HEK293T (cell line): ENCODE data around the gene EPHB6.

Source experiments
- CTCF ChIA-PET: fragments of 350-600 bp; formaldehyde crosslinking; extraction: SDS; loops from one replicate; lab custom pipeline; 2021; ENCODE audit warnings: antibody characterized with exemption, inconsistent platforms; lab: Yijun Ruan, JAX
- POLR2A ChIA-PET: fragments of 350-600 bp; formaldehyde crosslinking; extraction: SDS; loops from one replicate; lab custom pipeline; 2020; ENCODE audit warnings: antibody characterized with exemption, inconsistent platforms; lab: Yijun Ruan, JAX
- DNase-seq: peaks from one replicate; pipeline ENCODE4 v3.0.0; 2012; ENCODE audit warnings: mixed read lengths; ENCODE audit errors: extremely low spot score
- ARNT ChIP-seq: fragments of 450-650 bp; IDR thresholded peaks from 2 replicates; pipeline ENCODE4 v1.6.1; 2017; ENCODE audit warnings: mild to moderate bottlenecking
- BHLHE40 ChIP-seq: fragments of 450-650 bp; IDR thresholded peaks from 2 replicates; pipeline ENCODE4 v1.6.1; 2016; ENCODE audit warnings: mild to moderate bottlenecking, moderate library complexity, borderline replicate concordance
- CTBP1 ChIP-seq: fragments of 450-650 bp; IDR thresholded peaks from 2 replicates; pipeline ENCODE4 v1.6.1; 2016; ENCODE audit warnings: borderline replicate concordance
- ELF4 ChIP-seq: fragments of 450-650 bp; IDR thresholded peaks from 2 replicates; pipeline ENCODE4 v1.6.1; 2017; ENCODE audit warnings: antibody characterized with exemption
- FOXA1 ChIP-seq: fragments of 450-650 bp; IDR thresholded peaks from 2 replicates; pipeline ENCODE4 v1.6.1; 2016; ENCODE audit warnings: mild to moderate bottlenecking
- FOXK2 ChIP-seq: fragments of 450-650 bp; IDR thresholded peaks from 2 replicates; pipeline ENCODE4 v1.6.1; 2016; ENCODE audit warnings: mild to moderate bottlenecking
- FOXM1 ChIP-seq: fragments of 450-650 bp; IDR thresholded peaks from 2 replicates; pipeline ENCODE4 v1.6.1; 2017; ENCODE audit warnings: mild to moderate bottlenecking, borderline replicate concordance
- HDGF ChIP-seq: fragments of 450-650 bp; IDR thresholded peaks from 2 replicates; pipeline ENCODE4 v1.6.1; 2017; ENCODE audit warnings: antibody characterized with exemption, borderline replicate concordance
- L3MBTL2 ChIP-seq: fragments of 450-650 bp; conservative IDR thresholded peaks from 2 replicates; pipeline ENCODE4 v1.6.1; 2016; ENCODE audit warnings: mild to moderate bottlenecking
- LEF1 ChIP-seq: fragments of 450-650 bp; IDR thresholded peaks from 2 replicates; pipeline ENCODE4 v1.6.1; 2017; ENCODE audit warnings: mild to moderate bottlenecking, borderline replicate concordance
- NFRKB ChIP-seq: fragments of 450-650 bp; IDR thresholded peaks from 2 replicates; pipeline ENCODE4 v1.6.1; 2016; ENCODE audit warnings: mild to moderate bottlenecking, moderate library complexity
- PKNOX1 ChIP-seq: fragments of 450-650 bp; IDR thresholded peaks from 2 replicates; pipeline ENCODE4 v1.6.1; 2016
- SP1 ChIP-seq: fragments of 450-650 bp; IDR thresholded peaks from 2 replicates; pipeline ENCODE4 v1.6.1; 2017
- SUZ12 ChIP-seq: fragments of 450-650 bp; IDR thresholded peaks from 2 replicates; pipeline ENCODE4 v1.6.1; 2016; ENCODE audit warnings: mild to moderate bottlenecking
- TARDBP ChIP-seq: fragments of 450-650 bp; IDR thresholded peaks from 2 replicates; pipeline ENCODE4 v1.6.1; 2016
- ZNF384 ChIP-seq: fragments of 450-650 bp; IDR thresholded peaks from 2 replicates; pipeline ENCODE4 v1.6.1; 2016

The EPHB6 gene

DNA sequence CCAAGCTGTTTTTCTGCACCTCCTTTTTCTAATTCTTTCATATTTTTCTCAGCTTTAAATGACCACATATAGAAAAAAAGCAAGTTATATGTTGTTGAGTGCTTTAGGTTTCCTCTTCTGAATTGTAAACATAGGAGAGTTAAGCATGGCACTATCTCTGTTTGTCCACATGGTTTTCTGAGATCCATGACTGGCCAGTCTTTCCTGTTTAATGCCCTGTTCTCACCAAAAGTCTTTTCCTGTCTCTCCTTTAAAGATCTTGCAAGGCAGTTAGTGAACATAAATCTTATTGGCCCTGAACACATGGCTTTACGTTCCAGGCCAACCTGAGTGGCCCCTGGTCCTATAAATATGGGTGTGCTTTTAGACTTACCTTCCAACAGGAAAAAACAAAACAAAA lies 59.2 kb downstream of the EPHB6 start:
- TF ChIP-seq L3MBTL2: no peak
- no peak for TF ChIP-seq HDGF
- TF ChIP-seq ZNF384: no peak
- TF ChIP-seq NFRKB: no peak
- no peak for TF ChIP-seq BHLHE40
- TF ChIP-seq TARDBP: no peak
- TF ChIP-seq FOXA1: no peak
- no peak for TF ChIP-seq ARNT
- no peak for TF ChIP-seq SUZ12
- no peak for TF ChIP-seq PKNOX1
- no peak for TF ChIP-seq SP1
- no peak for TF ChIP-seq FOXK2
- TF ChIP-seq FOXM1: no peak
- TF ChIP-seq CTBP1: no peak
- TF ChIP-seq ELF4: no peak
- no peak for TF ChIP-seq LEF1
- POLR2A ChIA-PET: no interaction called here
- no peak for DNase-seq
- CTCF ChIA-PET: no interaction called here

DNA sequence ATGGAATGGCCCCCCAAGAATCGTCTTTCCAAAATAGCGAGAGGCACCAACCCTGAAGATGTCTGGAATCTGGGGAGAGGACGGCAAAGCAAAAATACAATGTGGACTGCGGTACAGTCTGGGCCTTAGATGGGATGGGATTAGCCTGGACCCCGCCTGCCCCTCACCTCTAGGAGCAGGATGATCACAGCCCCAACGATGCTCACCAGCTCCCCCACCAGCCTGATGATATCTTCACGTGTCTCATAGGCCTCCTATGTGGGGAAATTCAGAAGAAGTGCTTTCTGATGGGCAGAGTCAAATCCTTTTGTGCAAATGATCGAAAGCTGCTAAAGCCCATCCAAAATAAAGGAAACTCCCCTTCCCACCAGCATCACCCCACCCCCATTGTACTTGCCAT lies 60.4 kb downstream of the EPHB6 start:
- TF ChIP-seq BHLHE40: no peak
- TF ChIP-seq CTBP1: no peak
- TF ChIP-seq FOXK2: no peak
- TF ChIP-seq ZNF384: no peak
- no peak for TF ChIP-seq ARNT
- TF ChIP-seq FOXA1: no peak
- TF ChIP-seq PKNOX1: no peak
- TF ChIP-seq SUZ12: no peak
- no peak for TF ChIP-seq FOXM1
- no peak for TF ChIP-seq HDGF
- no peak for TF ChIP-seq ELF4
- TF ChIP-seq L3MBTL2: no peak
- no peak for TF ChIP-seq SP1
- no peak for TF ChIP-seq NFRKB
- TF ChIP-seq TARDBP: no peak
- TF ChIP-seq LEF1: no peak
- DNase-seq: no peak
- ChIA-PET POLR2A (no interaction called here), CTCF (no interaction called here)

GRCh38 chr7:142916508-142916907 lies 61.6 kb downstream of the EPHB6 start:
- ChIA-PET CTCF (no interaction called here), POLR2A (no interaction called here)
- no peak for TF ChIP-seq FOXK2
- TF ChIP-seq FOXM1: no peak
- no peak for TF ChIP-seq BHLHE40
- TF ChIP-seq FOXA1: no peak
- TF ChIP-seq ZNF384: no peak
- TF ChIP-seq L3MBTL2: no peak
- TF ChIP-seq HDGF: no peak
- TF ChIP-seq ELF4: no peak
- TF ChIP-seq CTBP1: no peak
- TF ChIP-seq ARNT: no peak
- no peak for TF ChIP-seq SP1
- no peak for TF ChIP-seq SUZ12
- no peak for TF ChIP-seq NFRKB
- no peak for DNase-seq

- no peak for TF ChIP-seq TARDBP
- TF ChIP-seq FOXM1: no peak
- TF ChIP-seq ZNF384: no peak
- TF ChIP-seq L3MBTL2: no peak
- no peak for TF ChIP-seq HDGF
- no peak for TF ChIP-seq ELF4
- TF ChIP-seq FOXA1: no peak
- TF ChIP-seq NFRKB: no peak
- no peak for TF ChIP-seq SUZ12
- ChIA-PET CTCF (no interaction called here), POLR2A (no interaction called here)
- no peak for DNase-seq
Observed at GRCh38 chr7:142917447-142917846, 62.6 kb downstream of the EPHB6 start.

GRCh38 chr7:142918901-142919300 lies 64.0 kb downstream of the EPHB6 start:
- ChIA-PET POLR2A (no interaction called here), CTCF (no interaction called here)

More at GRCh38 chr7:142918901-142919300, 64.0 kb downstream of the EPHB6 start:
- no peak for DNase-seq
- TF ChIP-seq HDGF: no peak
- no peak for TF ChIP-seq CTBP1
- TF ChIP-seq FOXM1: no peak
- no peak for TF ChIP-seq SP1
- TF ChIP-seq ELF4: no peak
- TF ChIP-seq ARNT: no peak
- no peak for TF ChIP-seq PKNOX1
- no peak for TF ChIP-seq TARDBP
- no peak for TF ChIP-seq FOXA1
- TF ChIP-seq BHLHE40: no peak
- no peak for TF ChIP-seq L3MBTL2
- no peak for TF ChIP-seq NFRKB
- TF ChIP-seq LEF1: no peak
- no peak for TF ChIP-seq ZNF384
- TF ChIP-seq FOXK2: no peak
